Stimulated activated CD4-positive, alpha-beta T cell treated with anti-CD3 and anti-CD28 coated beads, TNF-alpha, amount 100 ng/mL, for 4 hours (primary cell): Measurements from ENCODE around the gene ATP5ME.
"Not testable (repeated sequence)": the region's sequence is repeated elsewhere in the genome, so short reads cannot be mapped to it uniquely, and the experiment has no call there.

Experiments used
- DNase-seq, 3 experiments: peaks; one replicate each; pipeline ENCODE4 v3.0.0-alpha.2; 2020; ENCODE audit warnings: low read depth in 3 of 3

The ATP5ME gene

DNA sequence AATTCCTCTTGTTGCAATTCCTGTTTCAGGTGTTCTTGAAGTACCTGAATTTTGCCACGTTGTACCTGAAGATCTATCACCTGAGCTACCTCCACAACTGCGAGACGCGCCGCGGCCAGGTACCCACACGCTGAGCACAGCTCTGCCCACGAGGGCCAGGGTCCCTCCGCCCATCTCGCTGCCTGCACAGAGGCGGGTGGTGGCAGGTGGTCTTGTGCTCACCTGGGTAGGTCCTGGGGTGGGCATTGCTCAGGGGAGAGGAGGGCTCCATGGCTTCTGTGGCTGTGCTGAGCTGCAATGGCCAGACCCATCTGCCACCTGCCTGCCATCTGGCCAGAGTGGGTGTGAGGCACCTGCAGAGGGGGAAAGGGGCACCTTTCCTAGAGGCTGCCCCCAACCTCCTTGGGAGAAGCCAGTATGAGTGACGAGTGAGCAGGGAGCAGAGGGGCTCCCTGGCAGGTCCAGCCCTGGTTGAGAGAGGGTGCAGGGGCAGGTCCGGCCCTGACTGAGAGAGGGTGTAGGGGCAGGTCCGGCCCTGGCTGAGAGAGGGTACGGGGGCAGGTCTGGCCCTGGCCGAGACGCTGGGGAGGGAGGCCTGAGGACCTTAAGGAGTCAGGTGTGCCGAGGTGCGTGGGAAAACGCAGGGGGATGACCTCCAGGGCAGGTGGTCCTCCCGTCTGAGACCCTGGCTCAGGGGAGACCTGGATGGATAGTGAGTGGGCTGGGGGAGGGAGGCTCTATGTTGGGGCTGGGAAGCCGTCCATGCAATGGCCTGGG lies 38.0 kb downstream of the ATP5ME start:
- DNase-seq: no peak

DNA sequence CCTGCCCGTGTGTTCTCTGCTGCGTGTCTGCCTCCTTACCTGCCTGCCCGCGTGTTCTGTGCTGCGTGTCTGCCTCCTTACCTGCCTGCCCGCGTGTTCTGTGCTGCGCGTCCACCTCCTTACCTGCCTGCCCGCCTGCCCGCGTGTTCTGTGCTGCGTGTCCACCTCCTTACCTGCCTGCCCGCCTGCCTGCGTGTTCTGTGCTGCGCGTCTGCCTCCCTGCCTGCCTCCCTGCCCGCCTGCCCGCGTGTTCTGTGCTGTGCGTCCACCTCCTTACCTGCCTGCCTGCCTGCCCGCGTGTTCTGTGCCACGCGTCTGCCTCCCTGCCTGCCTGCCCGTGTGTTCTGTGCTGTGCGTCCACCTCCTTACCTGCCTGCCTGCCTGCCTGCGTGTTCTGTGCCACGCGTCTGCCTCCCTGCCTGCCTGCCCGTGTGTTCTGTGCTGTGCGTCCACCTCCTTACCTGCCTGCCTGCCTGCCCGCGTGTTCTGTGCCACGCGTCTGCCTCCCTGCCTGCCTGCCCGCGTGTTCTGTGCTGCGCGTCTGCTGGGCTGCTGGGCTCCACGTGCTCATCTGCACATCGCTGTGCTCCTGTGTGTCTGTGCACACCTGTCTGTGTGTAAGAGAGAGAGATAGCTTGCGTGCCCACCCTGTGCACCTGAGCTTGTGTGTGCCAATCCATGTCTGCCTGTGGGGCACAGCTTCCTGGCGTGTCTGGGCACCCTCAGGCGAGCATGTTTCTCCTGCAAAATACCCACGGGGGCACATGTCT lies 38.8 kb downstream of the ATP5ME start:
- not testable (repeated sequence) for DNase-seq

DNA sequence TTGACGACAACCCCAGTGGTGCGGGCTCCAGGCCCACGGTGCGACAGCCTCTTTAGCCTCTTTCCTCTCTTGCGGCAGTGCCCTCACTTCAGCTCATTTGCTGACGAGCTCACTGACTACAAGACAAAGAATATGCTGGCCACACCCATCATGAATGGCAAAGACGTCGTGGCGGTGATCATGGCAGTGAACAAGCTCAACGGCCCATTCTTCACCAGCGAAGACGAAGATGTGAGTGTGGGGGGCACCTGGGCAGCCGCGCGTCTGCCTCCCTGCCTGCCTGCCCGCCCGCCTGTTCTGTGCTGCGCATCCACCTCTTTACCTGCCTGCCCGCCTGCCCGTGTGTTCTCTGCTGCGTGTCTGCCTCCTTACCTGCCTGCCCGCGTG lies 39.5 kb downstream of the ATP5ME start:
- no peak for DNase-seq

DNA sequence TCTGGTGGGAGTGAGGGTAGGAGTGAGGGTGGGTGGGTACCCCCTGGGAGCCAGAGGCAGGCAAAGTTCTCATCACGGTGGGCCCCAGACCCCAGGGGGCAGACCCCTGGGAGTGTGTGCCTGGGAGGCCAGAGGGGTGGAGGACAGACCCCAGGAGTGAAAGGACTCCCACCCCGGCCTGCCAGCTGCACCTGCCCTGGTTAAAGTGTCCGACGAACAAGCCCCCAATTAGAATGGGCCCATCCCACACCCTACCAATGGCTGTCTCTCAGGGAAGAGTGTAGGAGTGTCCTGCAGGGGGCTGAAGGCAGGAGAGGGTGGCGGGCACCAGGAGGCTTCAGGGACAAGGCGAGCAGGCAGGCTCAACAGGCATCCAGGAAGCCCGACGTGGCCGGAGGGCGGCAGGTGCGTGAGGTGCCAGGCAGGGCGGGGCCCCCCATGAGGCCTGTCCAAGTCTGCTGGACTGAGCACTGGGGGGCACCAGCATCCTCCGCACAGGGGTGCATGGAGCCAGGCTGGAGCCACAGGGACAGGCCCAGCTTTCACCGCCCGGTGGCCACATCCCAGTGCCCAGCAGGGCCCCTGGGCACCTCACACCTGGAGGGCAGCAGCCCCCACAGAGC lies 40.0 kb downstream of the ATP5ME start:
- DNase-seq: no peak

DNA sequence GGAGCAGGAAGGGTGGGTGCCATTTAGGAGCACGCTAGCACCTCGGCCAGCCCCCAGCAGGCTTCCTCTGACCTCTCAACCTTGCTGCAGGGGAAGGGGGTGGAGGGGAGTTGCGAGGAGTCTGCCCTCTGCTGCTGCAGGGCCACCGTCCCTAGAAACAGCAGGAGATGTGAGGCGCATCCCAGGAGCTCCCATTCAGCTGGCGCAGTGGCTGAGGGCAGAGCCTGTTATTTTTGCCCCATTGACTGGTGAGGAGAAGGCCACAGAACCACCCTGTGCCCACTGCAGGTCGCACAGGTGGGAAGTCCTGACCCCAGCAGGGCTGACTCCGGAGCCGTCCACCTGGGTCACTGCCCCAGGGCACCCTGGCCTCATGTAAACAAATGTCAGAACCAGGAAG lies 40.7 kb downstream of the ATP5ME start:
- DNase-seq: no peak

DNA sequence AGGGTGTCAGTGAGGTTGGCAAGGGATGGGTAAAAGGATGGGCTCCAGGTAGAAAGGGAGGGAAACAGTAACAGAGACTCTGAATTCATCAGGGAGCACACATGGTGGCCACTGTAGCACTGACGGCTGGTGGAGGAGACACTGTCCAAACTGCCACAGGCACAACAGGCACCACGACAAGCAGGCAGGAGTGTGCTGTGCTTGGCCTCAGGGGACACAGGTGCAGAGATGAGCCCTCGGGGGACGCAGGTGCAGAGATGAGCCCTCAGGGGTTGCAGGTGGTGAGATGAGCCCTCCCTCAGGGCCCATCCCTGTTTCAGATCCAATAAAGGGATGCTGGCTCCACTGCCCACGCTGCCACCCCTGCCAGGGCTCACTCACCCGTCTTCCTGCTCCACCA lies 41.1 kb downstream of the ATP5ME start:
- DNase-seq: no peak

DNA sequence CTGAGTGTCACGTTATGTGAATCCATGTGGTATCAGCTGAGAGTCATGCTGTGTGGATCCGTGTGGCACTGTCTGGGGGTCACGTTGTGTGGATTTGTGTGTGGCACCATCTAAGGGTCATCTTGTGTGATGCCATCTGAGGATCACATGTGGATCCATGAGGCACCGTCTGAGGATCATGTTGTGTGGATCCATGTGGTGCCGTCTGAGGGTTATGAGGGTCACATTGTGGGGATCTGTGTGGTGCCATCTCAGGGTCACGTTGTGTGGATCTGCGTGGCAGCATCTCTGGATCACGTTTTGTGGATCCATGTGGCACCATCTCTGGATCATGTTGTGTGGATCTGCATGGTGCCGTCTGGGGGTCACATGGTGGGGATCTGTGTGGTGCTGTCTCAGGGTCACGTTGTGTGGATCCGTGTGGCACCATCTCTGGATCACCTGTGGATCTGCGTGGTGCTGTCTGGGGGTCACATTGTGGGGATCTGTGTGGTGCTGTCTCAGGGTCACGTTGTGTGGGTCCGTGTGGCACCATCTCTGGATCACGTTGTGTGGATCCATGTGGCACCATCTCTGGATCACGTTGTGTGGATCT lies 41.8 kb downstream of the ATP5ME start:
- no peak for DNase-seq

DNA sequence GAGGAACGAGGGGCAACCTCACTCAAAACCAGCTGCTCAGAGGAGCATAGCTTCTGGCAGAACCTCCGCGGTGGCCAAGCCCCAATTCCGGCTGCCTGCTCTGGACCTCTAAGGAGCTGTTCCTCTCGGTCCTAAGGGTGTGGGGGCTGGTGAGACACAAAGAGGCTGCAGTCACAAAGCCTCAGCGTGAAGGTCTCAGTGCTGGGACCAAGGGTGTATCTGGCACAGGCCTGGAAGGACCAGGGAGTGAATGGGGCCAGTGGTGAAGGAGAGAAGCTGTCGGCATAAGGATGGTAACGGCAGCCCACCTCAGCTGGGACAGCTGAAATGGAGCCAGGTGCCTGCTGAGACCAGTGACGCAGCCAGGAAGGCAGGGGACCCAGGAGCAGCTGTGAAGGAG lies 43.4 kb downstream of the ATP5ME start:
- no peak for DNase-seq

DNA sequence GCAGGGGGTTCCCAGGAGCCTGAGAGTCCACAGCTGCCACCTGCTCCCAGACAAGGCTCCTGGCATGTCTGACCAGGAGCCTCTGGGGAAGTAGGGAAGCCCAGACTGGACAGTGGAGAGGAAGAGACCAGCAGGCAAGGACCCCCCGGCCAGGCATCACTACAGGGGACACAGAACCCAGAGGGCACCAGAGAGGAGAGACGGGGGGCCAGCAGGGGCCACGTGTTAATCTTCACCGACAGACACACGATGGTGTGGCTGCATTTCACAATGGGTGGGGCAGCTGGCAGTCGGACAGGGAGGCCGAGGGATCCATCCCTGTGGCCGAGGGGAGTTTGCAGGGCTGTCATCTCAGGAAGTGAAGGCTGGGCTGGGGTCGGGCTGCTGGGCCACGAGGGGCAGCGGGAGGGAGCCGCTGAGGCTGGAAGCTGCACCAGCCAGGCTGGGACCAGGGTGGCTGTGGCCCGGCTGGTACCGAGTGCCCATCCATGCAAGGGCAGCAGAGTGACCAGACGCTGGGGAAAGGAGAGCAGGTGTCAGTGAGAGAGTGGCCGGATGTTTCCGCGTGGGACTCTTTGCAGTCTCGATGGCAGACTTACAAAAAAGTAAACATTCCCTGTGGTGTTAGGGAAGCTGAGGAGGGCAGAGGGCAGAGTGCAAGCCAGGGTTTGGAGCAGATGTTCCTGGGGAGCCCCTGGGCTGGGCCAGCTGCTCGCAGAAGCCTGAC lies 44.0 kb downstream of the ATP5ME start:
- no peak for DNase-seq

DNA sequence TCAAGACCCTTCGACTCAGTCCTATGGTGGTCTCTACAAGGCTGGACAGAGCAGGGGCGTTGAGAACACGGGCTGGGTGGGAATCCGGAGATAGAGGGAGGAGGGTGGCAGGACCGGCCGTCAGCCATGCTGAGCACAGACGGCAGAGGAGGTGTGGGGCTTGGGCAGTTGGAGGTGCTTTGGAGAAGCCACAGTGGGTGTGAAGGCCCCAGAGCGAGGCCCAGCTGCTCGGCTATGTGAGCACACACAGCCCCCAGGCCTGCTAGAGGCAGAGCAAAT lies 44.5 kb downstream of the ATP5ME start:
- DNase-seq: no peak

DNA sequence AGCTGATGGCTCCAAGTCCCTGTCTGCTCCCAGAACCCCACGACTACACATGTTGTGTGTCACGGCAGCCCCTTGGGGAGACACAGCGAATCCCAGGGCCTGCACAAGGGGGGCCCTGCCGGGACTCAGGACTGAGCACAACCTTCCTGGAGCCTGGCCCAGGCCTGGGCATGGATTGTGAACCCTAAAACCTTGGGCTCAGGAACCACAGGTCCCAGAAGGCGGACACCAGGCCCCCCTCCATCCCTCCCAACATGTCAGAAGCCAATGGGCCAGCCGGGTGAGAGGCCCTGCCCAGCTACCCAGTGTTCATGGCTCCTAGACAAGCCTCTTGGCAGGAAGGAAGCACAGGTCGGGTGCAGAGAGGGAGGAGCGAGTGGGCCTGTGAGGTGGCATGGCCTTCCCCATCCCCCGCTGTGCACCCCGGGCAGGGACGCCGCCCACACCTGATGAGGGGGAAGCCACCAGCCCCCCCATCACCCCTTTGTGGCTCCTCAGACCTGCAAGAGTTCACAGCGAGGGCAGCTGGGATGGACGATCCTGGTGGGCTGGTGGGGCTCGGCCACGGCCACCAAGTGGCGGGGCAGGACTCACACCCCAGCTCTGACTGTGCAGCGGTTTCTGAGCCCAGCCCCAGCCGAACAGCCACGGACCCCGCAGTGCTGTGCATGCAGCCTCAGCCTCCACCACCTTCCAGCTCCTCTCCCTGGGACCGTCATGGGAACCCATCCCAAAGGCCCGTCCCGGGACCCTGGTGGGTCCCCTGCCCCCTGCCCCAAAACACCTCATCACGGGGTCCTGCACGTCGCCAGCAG lies 45.0 kb downstream of the ATP5ME start:
- no peak for DNase-seq

DNA sequence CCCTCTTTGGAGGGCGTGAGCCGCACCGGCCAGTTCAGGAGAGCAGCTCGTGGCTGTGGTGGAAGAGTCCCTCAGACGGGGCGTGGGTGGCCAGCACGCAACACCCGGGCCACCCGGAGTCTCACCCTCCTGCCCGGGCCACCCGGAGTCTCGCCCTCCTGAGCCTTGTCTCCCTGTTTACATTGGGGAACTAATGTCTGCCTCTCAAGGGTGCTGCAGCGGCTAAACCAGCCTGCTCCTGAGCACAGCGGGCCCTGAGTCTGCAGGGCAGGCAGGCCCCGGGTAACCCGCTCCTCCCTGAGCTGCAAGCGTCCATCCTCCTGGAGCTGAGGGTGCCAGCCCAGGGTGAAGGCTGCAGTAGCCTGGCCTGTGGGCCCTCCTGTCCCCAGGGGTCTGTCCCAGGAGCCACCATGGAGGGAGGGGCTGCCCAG lies 45.8 kb downstream of the ATP5ME start:
- DNase-seq: no peak

DNA sequence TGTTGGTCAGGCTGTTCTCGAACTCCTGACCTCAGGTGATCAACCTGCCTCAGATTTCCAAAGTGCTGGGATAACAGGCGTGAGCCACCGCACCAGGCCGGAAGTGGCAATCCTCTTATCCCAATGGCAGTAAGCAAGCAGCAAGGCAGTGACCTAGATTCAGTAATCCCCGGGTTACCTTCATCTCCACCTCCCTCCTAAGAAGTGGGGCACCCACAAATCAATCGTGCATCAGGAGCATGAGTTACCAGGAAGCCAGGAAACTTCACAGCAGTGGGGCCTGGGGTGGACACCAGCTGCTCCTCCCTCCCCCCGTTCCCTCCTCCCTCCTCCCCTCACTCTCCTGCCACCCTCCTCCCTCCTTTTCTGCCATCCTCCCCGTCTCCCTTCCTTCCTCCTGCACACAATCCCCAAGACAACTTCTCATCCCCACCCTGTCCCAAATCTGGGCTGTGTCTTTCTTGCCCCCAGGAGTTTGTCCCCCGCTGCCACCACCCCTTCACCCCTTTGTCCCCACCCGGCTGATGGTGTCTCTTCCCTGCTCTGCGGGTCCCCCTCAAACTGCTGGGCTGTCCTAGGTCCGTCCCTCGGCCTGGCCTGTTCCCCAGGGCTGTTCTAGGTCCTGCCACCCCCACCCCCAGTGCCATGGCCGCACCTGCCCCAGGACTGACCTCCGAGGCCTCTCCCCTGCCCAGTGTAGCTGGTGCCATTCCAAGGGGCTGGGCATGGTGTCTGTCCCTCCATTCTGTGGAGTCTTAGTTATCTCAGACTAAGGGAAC lies 46.5 kb downstream of the ATP5ME start:
- DNase-seq: no peak

DNA sequence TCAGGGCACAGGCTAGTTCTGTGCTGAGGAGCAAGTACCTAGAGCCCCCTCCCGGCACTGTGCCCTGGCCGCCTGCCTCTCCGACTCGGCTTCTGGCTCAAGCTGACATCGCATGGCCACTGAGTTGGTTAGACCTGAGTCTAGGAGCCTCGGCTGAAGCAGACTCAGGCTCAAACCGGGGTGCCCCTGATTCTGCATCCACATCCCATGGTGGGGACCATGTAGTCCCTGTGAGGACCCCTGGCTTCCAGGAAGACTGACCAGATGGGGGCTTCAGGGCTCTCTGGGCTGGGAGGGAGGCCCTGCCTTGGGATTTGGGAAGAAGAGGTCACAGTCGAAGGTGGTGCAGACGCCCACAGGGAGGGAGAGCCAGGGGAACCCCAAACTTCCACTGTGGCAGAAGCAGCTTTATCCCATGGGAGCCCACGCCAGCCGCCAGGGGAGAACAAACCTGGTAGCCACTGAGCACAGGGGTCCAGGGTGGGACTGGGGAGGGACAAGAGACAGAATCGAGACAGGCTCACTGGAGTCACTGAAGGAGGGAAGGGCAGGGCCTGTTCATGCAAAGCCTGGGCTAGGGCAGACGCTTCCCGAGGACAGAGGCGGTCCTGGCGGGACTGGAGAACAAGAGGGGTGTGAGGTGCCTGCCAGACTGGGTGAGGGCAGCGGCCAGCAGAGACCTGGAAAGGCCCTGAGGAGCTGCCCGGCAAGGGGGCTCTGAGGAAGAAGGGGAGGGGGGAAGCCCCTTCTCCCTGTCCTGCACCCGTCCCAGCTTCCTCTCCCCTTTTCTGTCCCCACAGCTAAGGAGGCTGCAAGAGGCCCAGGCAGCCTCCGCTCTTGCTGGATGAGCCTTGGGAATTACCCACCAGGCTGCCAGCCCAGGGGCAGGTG lies 47.6 kb downstream of the ATP5ME start:
- DNase-seq: no peak

DNA sequence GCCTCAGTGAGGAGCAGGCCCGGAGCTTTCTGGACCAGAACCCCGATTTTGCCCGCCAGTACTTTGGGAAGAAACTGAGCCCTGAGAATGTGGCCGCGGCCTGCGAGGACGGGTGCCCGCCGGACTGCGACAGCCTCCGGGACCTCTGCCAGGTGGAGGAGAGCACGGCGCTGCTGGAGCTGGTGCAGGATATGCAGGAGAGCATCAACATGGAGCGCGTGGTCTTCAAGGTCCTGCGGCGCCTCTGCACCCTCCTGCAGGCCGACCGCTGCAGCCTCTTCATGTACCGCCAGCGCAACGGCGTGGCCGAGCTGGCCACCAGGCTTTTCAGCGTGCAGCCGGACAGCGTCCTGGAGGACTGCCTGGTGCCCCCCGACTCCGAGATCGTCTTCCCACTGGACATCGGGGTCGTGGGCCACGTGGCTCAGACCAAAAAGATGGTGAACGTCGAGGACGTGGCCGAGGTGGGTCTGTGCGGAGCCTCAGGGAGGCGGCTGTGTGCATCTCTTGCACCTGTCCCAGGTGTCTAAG lies 48.4 kb downstream of the ATP5ME start:
- no peak for DNase-seq

DNA sequence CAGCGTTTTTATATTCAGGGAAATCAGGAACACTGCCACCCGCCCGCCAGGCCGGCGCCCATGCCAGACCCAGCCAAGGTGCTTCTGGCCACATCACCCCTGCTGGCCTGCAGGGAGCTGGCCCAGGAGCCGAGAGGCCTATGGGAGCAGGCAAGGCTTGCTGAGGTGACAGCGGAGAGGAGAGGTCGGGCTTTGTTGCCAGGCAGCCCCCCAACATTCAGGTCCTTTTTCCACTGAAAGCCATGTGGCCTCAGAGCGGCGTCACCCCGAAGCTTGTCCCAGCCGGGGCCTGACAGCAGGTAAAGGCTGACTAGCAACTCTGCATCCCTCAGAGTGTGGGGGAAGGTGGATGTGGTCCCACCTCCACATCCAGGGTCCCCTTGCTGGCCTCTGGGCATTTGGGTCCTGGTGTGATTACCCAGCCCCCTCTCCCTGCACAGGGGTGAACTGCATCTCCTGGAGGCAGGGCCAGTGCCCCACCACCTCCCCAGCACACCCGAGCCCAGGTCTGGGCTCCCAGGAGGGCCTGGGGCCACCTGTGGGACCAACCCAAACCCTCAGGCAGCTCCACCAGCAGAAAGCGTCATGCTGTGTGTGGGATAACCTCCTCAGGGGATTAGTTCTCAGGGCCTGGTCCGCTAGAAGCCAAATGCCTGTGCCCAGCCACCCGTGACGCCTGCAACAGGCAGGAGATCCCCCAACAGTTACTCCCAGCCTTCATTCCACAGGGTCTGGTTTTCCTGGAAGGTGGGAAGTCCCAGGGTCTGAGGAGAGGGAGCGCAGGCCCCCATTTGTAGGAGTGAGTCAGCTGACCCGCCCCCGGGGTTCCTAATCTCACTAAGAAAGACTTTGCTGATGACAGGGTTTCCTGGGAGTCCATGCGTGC lies 49.1 kb downstream of the ATP5ME start, which contains the start of gene PDE6B:
PDE6B (plus strand) TSS at position 869 of the 886 bp plus-strand sequence. CDS start 54 bp downstream, outside the sequence.
- DNase-seq: no peak

DNA sequence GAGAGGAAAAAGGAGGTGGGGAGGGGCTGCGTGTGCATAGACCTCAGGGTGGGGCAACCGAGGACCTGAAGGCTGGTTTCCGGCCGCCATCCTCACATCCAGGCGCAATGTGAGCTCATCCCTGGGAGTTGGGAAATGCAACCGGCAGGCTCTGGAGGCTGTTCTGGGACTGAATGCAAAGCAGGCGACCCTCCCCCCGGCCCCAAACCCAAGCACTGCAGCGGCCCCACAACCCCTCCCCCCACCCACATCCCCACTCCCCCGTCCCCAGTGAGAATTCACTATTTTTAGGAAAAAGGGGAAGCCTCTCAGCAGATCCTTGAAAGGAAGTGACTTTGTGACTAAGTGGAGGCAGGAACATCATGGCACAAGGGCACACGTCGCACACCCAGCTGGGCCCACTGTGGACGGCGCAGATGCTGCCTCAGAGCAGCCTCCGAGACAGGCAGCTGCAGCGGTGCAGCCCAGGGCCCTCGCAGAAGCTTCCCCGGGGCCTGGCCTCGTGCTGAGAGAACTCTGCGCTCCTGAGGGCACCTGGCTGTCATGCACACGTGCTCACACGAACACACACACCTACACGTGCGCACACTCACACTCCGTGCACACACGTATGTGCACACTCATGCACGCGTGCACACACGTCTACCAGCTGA lies 50.0 kb downstream of the ATP5ME start:
- DNase-seq: no peak
